ENCODE measurements around the gene AKT2. TPM values are rescaled to one million over a fixed set of nuclear protein-coding genes. Genes with fewer than 3 reads are reported as not detected.

AKT2 gene
- total and polyA plus RNA-seq, 9 donors: 78.4 to 160 (median 112) TPM

GRCh38 chr19:40272261-40272660 is 12.9 kb downstream of the AKT2 start:
- no peak overlapping the region for H3K27ac ChIP-seq
- WGBS, 3 donors: 88 to 92% (median 89%) methylated on average over 14 of the region's 14 CpGs
- H3K4me3 ChIP-seq: no peak overlapping the region
- H3K9me3 ChIP-seq: no peaks in the 10 kb centered on the region
- no peaks in the 10 kb centered on the region for H3K36me3 ChIP-seq
- no peaks in the 10 kb centered on the region for H3K27me3 ChIP-seq
- TF ChIP-seq POLR2A (IDR thresholded peaks at IDR 0.05): no peak
- no peak for TF ChIP-seq CTCF (IDR thresholded peaks at IDR 0.05)
- no peak for TF ChIP-seq EP300 (IDR thresholded peaks at IDR 0.05)
- DNase-seq: no peak
- H3K4me1 ChIP-seq (ENCODE audit: insufficient read depth): peaks cover 26% of the 10 kb centered on the region
- intact Hi-C loops (cut with DNase I): loop anchor here in 1 of 4 donors (2.0 kb wide), 1 partner anchor 29 kb away; no protein-coding TSS in a partner anchor

GRCh38 chr19:40271706-40272105 is 13.4 kb downstream of the AKT2 start:
- WGBS, 3 donors: 88 to 96% (median 93%) methylated on average over 4 of the region's 4 CpGs
- Histone ChIP-seq H3K36me3 (no peaks in the 10 kb centered on the region), H3K9me3 (no peaks in the 10 kb centered on the region), H3K27ac (no peak overlapping the region), H3K4me3 (no peak overlapping the region), H3K4me1 (ENCODE audit: insufficient read depth) (peaks cover 23% of the 10 kb centered on the region), H3K27me3 (no peaks in the 10 kb centered on the region)
- DNase-seq: no peak
- intact Hi-C loops (cut with DNase I): loop anchor here in 1 of 4 donors (2.0 kb wide), 1 partner anchor 29 kb away; no protein-coding TSS in a partner anchor
- TF ChIP-seq POLR2A (IDR thresholded peaks at IDR 0.05) (no peak), CTCF (IDR thresholded peaks at IDR 0.05) (no peak), EP300 (IDR thresholded peaks at IDR 0.05) (no peak)

- intact Hi-C loops (cut with DNase I): no loop called here
- 82 to 84% (median 83%) methylated on average over 12 of the region's 12 CpGs for WGBS, 3 donors
- H3K4me1 ChIP-seq (ENCODE audit: insufficient read depth): peaks cover 21% of the 10 kb centered on the region
Measured at GRCh38 chr19:40270362-40271089, 14.6 kb downstream of the AKT2 start.

GRCh38 chr19:40269216-40269940 is 15.8 kb downstream of the AKT2 start:
- TF ChIP-seq EP300 (IDR thresholded peaks at IDR 0.05) (no peak), CTCF (IDR thresholded peaks at IDR 0.05) (no peak), POLR2A (IDR thresholded peaks at IDR 0.05) (no peak)
- Histone ChIP-seq H3K27ac (no peak overlapping the region), H3K27me3 (no peaks in the 10 kb centered on the region), H3K36me3 (no peaks in the 10 kb centered on the region), H3K9me3 (no peaks in the 10 kb centered on the region), H3K4me3 (no peak overlapping the region), H3K4me1 (ENCODE audit: insufficient read depth) (peaks cover 13% of the 10 kb centered on the region)
- WGBS, 3 donors: 90 to 92% (median 92%) methylated on average over 11 of the region's 11 CpGs
- intact Hi-C loops (cut with DNase I): no loop called here
- no peak for DNase-seq

More at GRCh38 chr19:40270362-40271089, 14.6 kb downstream of the AKT2 start:
- TF ChIP-seq CTCF (IDR thresholded peaks at IDR 0.05): no peak
- no peak for TF ChIP-seq POLR2A (IDR thresholded peaks at IDR 0.05)
- TF ChIP-seq EP300 (IDR thresholded peaks at IDR 0.05): no peak
- Histone ChIP-seq H3K9me3 (no peaks in the 10 kb centered on the region), H3K4me3 (no peak overlapping the region), H3K36me3 (no peaks in the 10 kb centered on the region), H3K27ac (no peak overlapping the region), H3K27me3 (no peaks in the 10 kb centered on the region)
- no peak for DNase-seq

Data from ovary (tissue), 9 donors.